HL-60 (cell line): ENCODE results near the gene KRI1.

Experiments
- GABPA ChIP-seq: IDR thresholded peaks from 2 replicates; pipeline ENCODE4 v1.6.1; 2012; ENCODE audit warnings: low read depth
- POLR2AphosphoS5 ChIP-seq: IDR thresholded peaks from 2 replicates; pipeline ENCODE4 v1.6.1; 2012; ENCODE audit warnings: low read depth
- REST ChIP-seq: IDR thresholded peaks from 2 replicates; pipeline ENCODE4 v1.6.1; 2012; ENCODE audit warnings: low read depth; ENCODE audit not compliant: insufficient replicate concordance
- SPI1 ChIP-seq: IDR thresholded peaks from 2 replicates; pipeline ENCODE4 v1.6.1; 2012; ENCODE audit warnings: low read depth, mild to moderate bottlenecking, borderline replicate concordance
- TF ChIP-seq, protein P1 (sequence below): IDR thresholded peaks from one replicate; pipeline ENCODE4 v1.5.1; 2011; ENCODE audit warnings: low read length, control low read depth, inconsistent platforms; ENCODE audit not compliant: insufficient read depth

GRCh38 chr19:10553943-10554381 lies 11.8 kb downstream of the KRI1 start:
- TF ChIP-seq, protein P1, sequence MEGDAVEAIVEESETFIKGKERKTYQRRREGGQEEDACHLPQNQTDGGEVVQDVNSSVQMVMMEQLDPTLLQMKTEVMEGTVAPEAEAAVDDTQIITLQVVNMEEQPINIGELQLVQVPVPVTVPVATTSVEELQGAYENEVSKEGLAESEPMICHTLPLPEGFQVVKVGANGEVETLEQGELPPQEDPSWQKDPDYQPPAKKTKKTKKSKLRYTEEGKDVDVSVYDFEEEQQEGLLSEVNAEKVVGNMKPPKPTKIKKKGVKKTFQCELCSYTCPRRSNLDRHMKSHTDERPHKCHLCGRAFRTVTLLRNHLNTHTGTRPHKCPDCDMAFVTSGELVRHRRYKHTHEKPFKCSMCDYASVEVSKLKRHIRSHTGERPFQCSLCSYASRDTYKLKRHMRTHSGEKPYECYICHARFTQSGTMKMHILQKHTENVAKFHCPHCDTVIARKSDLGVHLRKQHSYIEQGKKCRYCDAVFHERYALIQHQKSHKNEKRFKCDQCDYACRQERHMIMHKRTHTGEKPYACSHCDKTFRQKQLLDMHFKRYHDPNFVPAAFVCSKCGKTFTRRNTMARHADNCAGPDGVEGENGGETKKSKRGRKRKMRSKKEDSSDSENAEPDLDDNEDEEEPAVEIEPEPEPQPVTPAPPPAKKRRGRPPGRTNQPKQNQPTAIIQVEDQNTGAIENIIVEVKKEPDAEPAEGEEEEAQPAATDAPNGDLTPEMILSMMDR = no peak
- TF ChIP-seq REST (peak; percentile 13), POLR2AphosphoS5 (peak; percentile 76), GABPA (peak; percentile 46; the same call in 1 of the 2 replicates), SPI1 (peak; percentile 45; the same call in 1 of the 2 replicates)
